NB4 (cell line): Measurements from ENCODE around the gene CFAP100.

ENCODE experiments used
- DNase-seq: peaks from one replicate; pipeline ENCODE4 v3.0.0; 2010; ENCODE audit warnings: low read depth
- H3K4me3 ChIP-seq: one replicate; pipeline ENCODE4 v1.5.1; 2011; ENCODE audit warnings: mild to moderate bottlenecking, low read depth, low read length, moderate library complexity
- MYC ChIP-seq: IDR thresholded peaks from 2 replicates; pipeline ENCODE4 v1.6.1; 2011; ENCODE audit warnings: low read depth, low read length
- POLR2A ChIP-seq: IDR thresholded peaks from 2 replicates; pipeline ENCODE4 v1.6.1; 2011; ENCODE audit warnings: mild to moderate bottlenecking; ENCODE audit not compliant: insufficient read length; ENCODE audit errors: extremely low read depth
- TF ChIP-seq, protein P1 (sequence below): IDR thresholded peaks from one replicate; pipeline ENCODE4 v1.5.1; 2012; ENCODE audit warnings: low read depth, low read length
- TF ChIP-seq, protein P2 (sequence below): IDR thresholded peaks from 2 replicates; pipeline ENCODE4 v1.6.1; 2011; ENCODE audit warnings: low read depth, low read length

CFAP100 gene

DNA sequence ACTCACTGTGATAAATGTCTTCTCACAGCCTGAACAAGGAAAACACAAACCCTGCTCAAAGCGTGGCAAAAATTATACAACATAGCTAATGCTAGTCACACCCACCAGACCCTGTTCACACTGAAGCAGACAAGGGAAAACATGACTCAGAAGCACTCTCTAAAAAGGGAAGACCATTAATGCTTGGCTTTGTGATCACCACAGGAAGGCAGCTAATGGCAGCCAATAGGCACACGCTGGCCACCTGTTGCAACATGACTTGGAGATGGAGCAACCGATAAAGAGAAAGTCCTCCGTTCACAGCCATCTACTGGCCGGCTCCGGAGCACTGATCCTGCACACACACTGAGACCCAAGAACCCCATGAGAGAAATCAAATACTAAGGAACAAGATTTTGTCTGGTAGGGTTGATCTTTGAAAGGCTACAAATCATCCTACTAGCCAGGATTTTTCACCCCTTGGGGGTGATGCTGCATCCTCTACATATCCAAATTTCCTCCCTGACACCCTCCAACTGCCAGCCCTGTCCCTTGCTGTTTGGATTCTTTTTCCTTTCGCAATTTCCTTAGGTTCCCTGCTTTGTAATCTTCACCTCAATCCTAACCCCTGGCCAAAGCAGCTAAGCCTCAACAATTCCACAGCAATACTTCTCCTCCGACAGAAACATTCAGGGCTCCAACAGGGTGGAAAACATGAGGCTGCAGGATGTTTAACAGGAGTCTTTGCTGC is 77.7 kb downstream of the CFAP100 start:
- peak; percentile 98 for DNase-seq
- TF ChIP-seq MYC = peak; percentile 83
- TF ChIP-seq POLR2A = peak; percentile 25
- TF ChIP-seq, protein P1, sequence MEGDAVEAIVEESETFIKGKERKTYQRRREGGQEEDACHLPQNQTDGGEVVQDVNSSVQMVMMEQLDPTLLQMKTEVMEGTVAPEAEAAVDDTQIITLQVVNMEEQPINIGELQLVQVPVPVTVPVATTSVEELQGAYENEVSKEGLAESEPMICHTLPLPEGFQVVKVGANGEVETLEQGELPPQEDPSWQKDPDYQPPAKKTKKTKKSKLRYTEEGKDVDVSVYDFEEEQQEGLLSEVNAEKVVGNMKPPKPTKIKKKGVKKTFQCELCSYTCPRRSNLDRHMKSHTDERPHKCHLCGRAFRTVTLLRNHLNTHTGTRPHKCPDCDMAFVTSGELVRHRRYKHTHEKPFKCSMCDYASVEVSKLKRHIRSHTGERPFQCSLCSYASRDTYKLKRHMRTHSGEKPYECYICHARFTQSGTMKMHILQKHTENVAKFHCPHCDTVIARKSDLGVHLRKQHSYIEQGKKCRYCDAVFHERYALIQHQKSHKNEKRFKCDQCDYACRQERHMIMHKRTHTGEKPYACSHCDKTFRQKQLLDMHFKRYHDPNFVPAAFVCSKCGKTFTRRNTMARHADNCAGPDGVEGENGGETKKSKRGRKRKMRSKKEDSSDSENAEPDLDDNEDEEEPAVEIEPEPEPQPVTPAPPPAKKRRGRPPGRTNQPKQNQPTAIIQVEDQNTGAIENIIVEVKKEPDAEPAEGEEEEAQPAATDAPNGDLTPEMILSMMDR = peak; percentile 23
- TF ChIP-seq, protein P2, sequence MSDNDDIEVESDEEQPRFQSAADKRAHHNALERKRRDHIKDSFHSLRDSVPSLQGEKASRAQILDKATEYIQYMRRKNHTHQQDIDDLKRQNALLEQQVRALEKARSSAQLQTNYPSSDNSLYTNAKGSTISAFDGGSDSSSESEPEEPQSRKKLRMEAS = peak; percentile 89
- peak overlapping the region; percentile 74 for H3K4me3 ChIP-seq

DNA sequence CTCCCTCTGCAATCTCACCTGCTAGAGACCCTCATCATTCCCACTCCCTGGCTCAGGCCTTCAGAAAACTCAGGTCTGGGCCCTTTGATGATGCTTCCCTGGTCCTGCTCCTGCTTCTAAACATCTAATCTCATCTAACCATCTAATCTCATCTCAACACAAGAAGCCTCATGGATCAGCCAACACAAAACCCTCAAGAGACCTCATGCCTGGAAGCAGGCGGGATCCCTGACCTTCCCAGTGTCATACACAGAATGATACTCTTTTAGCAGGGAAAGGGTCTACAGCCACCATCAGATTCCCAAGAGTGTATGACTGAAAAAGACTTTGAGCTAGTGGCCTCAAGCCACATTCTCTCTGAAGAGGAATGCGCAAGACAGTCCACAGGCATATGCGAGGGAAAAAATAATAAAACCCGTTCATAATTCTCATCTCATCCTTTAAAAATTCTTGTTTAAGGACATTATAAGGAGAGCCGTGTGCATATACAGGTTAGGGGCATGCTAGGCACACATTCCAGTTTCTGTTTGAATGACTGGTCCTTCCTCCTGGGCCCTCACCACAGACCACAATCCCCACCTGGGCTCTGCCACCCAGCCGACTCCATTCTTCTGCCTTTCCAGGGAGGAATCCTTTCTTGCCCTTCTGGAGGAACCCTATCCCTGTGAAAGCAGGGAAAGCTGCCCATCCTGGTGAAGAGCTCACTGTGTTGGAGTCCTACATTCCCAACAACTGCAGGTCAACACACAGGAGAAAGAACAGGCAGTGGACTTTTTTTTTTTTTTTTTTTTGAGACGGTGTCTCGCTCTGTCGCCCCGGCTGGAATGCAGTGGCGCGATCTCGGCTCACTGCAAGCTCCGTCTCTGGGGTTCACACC is 78.8 kb downstream of the CFAP100 start:
- peak; percentile 53 for DNase-seq
- TF ChIP-seq POLR2A = no peak
- TF ChIP-seq, protein P1 = no peak
- TF ChIP-seq, protein P2 = no peak
- TF ChIP-seq MYC = no peak
- peak overlapping the region; percentile 74 for H3K4me3 ChIP-seq

DNA sequence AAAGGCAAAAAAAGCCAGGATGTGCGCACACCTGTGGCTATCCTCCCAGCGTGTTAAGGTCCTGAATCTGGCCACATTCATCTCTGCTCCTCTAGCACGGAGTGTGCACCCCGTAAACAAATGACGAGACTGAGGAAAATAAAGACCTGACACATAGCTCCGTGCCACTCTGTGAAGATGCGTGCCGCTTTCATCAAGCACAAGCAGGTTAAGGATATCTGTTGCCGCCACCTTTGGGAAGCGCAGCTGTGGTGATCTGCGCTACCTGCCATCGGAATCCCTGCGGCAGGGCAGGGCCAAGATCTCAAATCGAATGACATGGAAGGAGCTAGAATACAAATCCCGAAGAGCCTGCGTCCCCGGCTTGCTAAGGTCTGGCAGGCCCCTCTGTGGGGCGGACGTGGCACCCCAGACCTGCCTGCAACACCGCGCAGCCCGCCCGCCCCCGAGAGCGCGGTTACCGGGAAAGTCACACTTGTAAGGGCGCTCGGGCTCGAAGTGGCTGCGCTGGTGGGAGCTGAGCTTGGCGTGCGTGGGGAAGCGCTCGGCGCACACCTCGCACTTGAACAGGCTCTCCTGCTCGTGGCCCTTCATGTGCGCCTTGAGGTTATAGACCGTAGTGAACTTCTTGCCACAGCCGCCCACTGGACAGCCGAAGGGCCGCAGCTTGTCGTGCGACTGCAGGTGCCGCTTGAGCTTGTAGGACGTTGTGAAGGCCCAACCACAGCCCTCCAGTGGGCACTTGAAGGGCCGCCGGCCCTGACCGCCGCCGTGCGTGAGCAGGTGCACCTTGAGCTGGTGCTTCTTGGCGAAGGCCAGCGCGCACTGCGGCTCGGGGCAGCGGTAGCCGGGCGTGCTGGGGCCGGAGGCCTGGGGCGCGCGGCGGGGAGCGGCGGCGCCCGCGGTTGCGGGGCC is 80.0 kb downstream of the CFAP100 start:
- DNase-seq = peak; percentile 73
- TF ChIP-seq, protein P1 = no peak
- TF ChIP-seq MYC (no peak; the same call in 1 of the 2 replicates), POLR2A (no peak)
- TF ChIP-seq, protein P2 = no peak; the same call in none of the 2 replicates
- peak overlapping the region; percentile 90 for H3K4me3 ChIP-seq

DNA sequence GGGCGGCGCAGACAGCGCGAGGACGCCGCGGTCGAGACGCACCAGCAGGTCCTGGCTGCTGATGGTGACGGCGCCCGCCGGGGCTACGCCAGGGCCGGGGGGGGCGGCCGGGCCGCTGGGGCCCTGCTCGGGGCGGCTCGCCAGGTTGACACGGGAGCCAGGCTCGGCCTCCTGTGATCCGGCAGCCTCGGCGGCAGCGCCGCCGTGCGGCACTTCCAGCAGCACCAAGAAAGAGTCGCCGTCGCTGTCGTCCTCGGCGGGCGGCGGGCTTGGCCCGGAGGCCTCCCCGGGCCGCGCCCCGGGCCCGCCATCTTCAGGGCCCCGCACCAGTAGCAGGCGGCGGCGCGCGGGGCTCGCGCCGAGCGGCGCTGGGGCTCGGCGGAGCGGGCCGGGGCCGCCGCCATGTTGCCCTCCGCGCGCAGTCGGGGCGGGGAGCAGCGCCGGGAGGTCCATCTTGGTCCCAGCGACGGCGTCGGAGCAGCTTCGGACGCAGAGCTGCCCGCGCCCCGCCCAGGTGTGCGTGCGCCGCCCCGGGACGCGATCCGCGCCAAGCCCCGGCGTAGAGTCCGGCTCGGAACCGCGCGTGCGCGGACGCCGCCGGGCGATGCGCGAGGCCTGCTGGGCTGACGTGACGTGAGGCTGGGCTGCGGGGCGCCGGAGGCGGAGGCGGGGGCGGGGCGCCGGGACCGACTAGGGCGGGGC is 80.9 kb downstream of the CFAP100 start, which contains the start of gene ZXDC:
TSS of gene ZXDC (minus strand) at position 479 of the 702 bp plus-strand sequence. CDS start at position 453, 26 bp downstream.
- TF ChIP-seq, protein P2 = 0 out of 2 replicates have a peak, but pooled peaks have one; percentile 25
- TF ChIP-seq, protein P1 = peak; percentile 35
- TF ChIP-seq MYC (no peak), POLR2A (peak; percentile 77)
- peak; percentile 94 for DNase-seq
- peak within 1 kb of the TSS; percentile 90 for H3K4me3 ChIP-seq
